ENCODE measurements around the gene ESPN.
"Not testable (repeated sequence)": the region's sequence is repeated elsewhere in the genome, so short reads cannot be mapped to it uniquely, and the experiment has no call there.

Gene ESPN

DNA sequence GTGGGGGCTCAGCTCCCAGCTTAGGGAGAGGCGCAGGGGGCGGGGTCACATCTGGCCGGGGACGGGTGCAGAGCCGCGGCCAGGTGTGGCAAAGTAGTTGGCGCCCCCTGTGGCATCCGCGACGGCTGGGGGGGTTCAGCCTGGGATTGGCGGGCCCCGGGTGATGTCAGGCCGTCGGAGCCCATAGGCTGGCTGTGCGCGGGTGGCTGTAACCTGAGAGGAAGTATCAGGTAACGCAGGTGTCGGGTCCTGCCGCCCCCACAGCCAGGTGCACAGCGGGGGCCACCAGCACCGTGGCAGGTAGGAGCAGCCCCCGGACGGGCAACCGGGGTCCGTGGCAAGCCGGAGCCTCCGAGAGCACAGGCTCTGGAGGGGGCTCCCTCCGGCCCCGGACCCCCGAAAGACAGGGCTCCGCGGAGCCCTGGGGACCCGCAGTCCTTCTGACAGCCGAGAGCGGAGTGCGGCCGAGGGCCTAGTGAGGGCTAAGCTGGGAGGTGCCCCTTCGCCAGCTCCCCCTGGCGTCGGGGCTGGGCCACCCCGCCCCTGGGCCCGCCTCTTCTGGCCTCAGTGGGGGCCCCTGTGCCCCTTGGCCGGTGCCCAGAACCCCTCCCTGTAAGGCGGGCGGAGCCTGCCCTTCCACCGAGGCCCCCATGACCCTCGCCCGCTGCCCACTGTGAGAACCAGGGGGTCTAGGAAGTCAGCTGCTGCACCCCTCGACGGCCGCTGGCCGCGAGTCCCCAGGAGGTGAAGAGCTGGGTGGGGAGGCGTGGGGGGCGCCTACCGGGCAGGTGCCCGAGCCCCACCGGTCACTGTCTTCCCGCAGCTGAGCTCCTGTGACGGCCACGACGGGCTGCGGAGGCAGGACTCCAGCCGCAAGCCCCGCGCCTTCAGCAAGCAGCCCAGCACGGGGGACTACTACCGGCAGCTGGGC is 23.5 kb downstream of the ESPN start:
- DNase-seq = no peak

DNA sequence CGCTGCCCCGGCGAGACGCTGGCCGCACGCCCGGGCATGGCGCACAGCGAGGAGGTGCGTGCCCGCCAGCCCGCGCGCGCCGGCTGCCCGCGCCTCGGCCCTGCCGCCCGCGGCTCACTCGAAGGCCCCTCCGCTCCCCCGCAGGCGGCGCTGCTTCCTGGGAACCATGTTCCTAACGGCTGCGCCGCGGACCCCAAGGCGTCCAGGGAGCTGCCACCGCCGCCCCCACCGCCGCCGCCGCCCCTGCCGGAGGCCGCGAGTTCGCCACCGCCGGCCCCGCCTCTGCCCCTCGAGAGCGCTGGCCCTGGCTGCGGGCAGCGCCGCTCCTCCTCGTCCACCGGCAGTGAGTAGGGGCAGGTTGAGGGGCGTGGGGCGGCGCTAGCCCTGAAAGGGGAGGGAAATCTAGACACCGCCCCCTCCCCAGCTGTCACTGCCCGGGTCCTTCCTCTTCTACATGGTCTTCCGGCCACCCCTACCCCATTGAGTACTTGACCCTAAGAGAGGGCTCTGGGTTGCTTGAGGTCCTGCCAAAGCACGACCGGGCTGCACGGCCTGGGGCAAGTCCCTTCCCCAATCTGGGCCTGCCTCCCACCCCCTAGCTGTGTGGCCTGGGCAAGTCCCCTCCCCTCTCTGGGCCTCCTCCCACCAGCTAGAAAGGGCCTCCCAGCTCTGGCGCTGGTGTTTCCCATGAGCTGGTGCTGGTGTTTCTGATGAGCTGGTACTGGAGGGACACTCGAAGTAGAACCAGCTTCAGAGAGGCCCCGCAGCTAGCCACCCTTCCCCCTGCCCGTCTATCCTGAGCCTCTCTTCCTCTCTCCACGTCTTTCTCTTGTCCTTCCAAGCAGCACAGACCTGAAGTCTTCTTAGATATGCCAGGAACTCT is 24.4 kb downstream of the ESPN start:
- DNase-seq = peak in 1 of 2 donors; percentile 28

GRCh38 chr1:6450005-6450450 is 25.5 kb downstream of the ESPN start:
- no peak for DNase-seq

DNA sequence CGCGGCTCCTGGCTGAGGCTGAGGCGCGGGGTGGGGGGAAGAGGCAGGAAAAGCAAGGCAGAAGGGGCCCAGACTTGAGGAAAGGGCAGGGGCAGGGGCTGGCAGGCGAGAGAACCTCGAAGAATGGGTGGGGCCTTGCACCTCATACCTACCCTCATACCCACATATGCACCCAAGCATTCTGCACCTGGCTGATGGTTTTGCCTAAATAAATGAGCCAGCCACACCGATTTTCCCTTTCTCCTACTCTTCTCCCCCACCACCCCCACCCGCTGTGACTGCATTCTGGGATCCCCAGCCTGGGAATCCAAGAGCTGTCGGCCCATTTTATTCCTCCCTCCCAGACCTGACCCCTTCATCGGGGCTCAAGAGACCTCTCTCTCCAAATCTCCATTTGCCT is 25.9 kb downstream of the ESPN start:
- DNase-seq = not testable (repeated sequence)

DNA sequence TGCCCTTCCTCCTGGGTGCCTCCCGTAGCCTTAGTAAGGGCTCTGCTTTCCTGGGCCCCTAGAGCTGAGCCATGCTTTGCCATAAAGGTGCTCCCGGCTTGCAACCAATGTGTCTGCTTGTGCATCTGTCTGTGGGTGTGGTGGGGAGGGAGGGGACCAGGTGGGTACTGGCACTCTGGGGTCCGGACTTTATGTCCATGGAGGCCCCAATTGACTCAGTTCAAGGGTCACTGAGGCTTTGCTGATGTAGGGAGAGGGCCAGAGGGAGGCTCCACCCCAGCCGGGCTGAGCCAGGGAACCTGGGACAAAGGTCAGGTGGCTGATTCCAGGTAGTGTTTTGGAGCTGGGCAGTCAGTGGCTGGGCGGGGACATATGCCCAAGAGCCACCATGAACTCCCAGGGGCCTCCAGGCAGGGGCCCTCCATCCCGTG is 26.4 kb downstream of the ESPN start:
- DNase-seq = no peak

GRCh38 chr1:6453895-6454855 is 29.6 kb downstream of the ESPN start:
- DNase-seq = not testable (repeated sequence)

DNA sequence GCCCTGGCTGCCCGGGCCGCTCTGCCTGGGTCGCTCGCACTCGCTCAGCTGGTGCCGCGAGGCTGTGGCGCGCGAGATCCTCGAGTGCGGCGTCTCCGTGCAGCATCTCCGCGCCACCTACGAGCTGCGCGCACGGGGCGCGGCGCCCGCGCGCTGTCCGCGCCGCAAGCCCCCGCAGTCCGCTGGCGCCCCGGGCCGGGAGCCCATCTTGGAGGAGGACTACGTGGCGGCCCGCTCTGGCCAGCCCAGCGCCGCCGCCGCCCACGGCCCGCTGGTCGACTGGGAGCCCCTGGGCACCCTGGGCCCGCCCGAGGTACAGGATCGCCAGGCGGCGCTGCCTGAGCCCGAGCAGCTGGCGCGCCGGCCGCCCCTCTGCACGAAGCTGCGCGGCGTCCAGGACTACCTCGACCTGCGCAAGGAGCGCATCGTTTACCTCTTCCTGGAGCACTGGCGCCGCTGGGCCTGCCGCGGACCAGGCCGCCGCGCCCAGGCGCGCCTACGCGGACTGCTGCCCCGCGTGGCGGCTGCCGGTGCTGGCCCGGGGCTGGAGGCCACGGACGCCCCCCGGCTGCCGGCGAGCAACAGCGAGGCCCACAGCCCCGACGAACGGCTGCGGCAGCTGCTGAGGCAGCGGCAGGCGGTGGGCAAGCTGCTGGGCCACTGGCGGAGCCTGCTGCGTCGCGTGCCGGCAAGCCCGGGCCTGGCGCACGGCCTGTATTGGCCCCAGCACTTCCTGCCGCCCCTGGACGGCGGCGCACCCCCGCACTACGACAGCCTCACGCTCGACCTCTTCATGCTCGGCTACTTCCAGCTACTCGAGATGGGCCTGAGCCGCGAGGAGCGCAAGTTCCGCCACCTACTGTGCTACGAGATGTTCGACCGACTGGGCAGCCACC is 30.5 kb downstream of the ESPN start:
- DNase-seq = peak in 1 of 2 donors; percentile 45

- not testable (repeated sequence) for DNase-seq
These were observed 31.4 kb downstream of the ESPN start for GRCh38 chr1:6455752-6456520.

GRCh38 chr1:6456800-6457466 is 32.4 kb downstream of the ESPN start:
- DNase-seq = no peak

GRCh38 chr1:6459850-6460265 is 35.3 kb downstream of the ESPN start:
- peak; percentile 50 to 54 for DNase-seq

DNA sequence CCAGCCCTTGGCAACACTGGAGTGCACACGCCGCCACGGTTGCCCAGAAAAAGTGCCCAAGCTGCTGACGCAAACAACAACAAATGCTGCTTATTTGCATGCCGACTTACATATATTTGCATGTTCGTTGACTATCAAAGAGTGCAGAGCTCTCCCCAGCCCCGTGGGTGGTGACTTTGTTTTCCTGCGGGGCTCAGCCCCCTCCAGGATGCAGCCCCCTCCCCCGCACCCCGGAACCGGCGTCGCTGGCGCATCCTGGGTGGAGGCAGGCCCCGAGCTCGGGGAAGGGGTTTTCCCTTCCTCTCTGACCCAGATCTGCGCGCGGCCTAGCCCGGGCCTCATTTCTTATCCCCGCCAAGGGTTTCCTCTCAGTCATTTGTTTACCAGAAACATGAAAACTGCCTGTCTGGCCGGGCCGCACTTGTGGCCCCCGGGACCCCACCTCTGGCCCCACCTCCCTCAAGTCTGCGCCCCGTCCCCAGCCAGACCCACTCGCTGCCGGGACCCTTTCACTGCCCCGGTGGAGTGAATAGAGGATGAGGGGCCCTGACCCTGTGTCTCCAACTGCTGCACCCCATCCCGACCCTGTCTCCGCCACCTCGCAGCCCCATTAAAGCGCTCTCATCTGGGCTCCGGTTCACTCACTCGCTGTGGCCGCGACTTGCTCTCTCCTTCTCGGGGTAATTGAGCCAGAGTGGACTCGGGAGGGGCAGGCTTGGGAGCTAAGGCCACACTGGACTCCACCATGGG is 35.9 kb downstream of the ESPN start:
- DNase-seq = peak; percentile 83 to 89

- DNase-seq = no peak
These were observed 36.5 kb downstream of the ESPN start for GRCh38 chr1:6461051-6461530.

GRCh38 chr1:6461538-6462411 is 37.2 kb downstream of the ESPN start:
- DNase-seq = no peak

DNA sequence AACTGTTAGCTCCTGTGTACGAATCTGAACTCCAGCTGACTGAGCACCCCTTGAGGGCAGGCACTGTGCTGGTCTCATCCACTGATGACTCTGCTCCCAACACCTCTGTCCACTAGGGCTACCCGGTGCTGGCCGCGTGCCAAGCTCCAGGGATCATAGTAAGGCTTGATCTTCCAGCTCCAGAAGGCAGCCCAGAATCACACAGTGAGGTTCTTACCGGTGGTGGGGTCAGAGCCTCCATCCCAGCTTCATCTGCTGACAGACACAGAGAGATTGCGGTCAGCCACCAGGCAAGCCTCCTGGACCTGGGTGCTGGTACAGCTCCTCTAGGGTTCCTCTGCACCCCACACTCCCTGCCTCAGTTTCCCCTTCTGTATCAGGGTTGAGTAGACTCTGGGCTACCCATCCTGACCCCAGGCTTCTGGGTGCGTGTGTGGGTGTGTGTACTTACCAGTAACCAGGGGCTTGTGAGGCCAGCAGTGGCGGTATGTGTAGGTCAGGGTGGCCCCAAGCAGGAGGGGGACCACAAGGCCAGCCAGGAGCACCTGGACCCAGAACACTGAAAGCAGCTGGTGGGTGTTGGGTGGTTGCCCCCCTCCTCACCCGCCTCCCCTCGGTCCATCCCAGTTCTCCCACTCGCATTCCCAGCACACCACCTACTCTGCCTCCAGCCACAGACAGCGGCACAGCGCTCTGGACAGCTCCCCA is 38.0 kb downstream of the ESPN start:
- no peak for DNase-seq

DNA sequence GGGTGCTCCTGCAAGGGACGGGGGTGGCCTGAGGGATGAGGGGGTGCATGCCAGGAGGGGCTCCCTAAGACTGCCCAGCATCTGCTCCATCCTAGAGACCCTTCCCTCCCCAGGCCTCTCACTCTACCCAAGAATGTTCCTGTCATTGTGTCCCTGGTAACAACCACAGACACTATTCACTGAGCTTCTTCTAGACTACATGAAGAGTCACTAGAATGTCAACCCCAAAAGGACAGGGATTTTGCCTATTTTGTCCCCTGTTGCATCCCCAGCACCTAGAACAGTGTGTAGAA is 38.5 kb downstream of the ESPN start:
- DNase-seq = no peak

DNA sequence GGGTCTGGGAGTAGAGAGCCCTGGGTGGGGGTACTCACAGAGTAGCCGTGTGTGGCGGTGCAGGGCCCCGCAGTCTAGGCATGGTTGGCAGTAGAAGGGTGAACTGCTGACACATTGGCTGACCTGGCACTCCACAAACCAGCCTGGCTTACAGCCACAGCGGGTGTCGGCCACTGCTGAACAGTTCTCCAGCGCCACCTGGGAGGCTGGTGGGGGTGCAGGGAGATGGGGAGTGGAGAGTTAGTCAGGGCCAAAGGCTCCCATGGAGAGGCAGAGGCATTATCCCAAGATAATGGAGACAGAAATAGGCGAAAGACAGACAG is 39.9 kb downstream of the ESPN start:
- peak; percentile 61 to 68 for DNase-seq

GRCh38 chr1:6464915-6465314 is 40.3 kb downstream of the ESPN start:
- no peak for DNase-seq
